BLaER1 treated with 17β-estradiol and CSF1 and Interleukin-3, amounts not matched to agents 10 nM and 100 nM (cell line): Measurements from ENCODE around the gene MYO1B.

Source experiments
- H3K27ac ChIP-seq, 11 experiments: shearing (Covaris generic); formaldehyde crosslinking; 2 replicates each; pipeline ENCODE4 v1.8.1; 2022
- H3K27me3 ChIP-seq, 11 experiments: shearing (Covaris generic); formaldehyde crosslinking; 2 replicates each; pipeline ENCODE4 v1.8.1; 2022
- H3K36me3 ChIP-seq, 11 experiments: shearing (Covaris generic); formaldehyde crosslinking; 2 replicates each; pipeline ENCODE4 v1.8.1; 2022
- H3K4me1 ChIP-seq, 10 experiments: shearing (Covaris generic); formaldehyde crosslinking; 2 replicates each; pipeline ENCODE4 v1.8.1; 2022
- H3K4me2 ChIP-seq, 11 experiments: shearing (Covaris generic); formaldehyde crosslinking; 2 replicates each; pipeline ENCODE4 v1.8.1; 2022
- H3K4me3 ChIP-seq, 10 experiments: shearing (Covaris generic); formaldehyde crosslinking; 2 replicates each; pipeline ENCODE4 v1.8.1; 2022
- H3K9ac ChIP-seq, 11 experiments: shearing (Covaris generic); formaldehyde crosslinking; 2 replicates each; pipeline ENCODE4 v1.8.1; 2022
- H3K9me3 ChIP-seq, 11 experiments: shearing (Covaris generic); formaldehyde crosslinking; replicated peaks in 1 of 11; 2 replicates each; pipeline ENCODE4 v1.8.1; 2022
- H4K20me1 ChIP-seq, 11 experiments: shearing (Covaris generic); formaldehyde crosslinking; 2 replicates each; pipeline ENCODE4 v1.8.1; 2022
- Cebpa-rat ChIP-seq, 11 experiments: shearing (Covaris generic); IDR thresholded peaks; 2 replicates each; pipeline ENCODE4 v1.8.1; 2022

Gene MYO1B

DNA sequence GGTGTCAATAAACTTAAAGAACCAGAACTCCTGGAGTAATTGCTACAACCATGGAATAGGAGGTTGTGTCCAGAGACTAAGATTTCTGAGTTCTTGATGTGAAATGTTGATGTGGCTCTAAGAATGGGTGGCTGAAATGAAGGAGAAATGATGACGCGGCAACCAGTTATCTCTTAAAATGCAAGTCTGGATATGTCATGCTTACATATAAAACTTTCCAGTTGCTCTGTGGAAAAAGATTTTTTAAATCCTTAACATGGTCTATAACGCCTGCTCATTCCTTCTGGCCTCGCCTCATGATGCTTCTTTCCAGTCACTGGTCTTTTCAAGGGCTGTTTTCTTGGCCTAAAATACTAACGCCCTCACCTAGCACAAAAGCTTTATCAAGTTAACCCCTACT, 23.5 kb upstream of the MYO1B start:
- peak overlapping the region in 2 of 11 experiments; percentile 16 to 23; a peak in 4 of 22 replicates for H3K9ac ChIP-seq
- peaks cover 0 to 15% (median 9%) of the 10 kb centered on the region in 11 experiments; a peak in 16 of 22 replicates for H3K9me3 ChIP-seq
- H3K36me3 ChIP-seq = no peaks in the 10 kb centered on the region
- H4K20me1 ChIP-seq = no peaks in the 10 kb centered on the region
- TF ChIP-seq Cebpa-rat (IDR thresholded peaks at IDR 0.05) = no peak
- no peak overlapping the region for H3K4me3 ChIP-seq
- peaks cover 20 to 50% (median 38%) of the 10 kb centered on the region in 10 experiments for H3K4me1 ChIP-seq
- H3K27ac ChIP-seq = peak overlapping the region in 8 of 11 experiments; percentile 37 to 85 (median 77); a peak in 16 of 22 replicates
- H3K27me3 ChIP-seq = no peaks in the 10 kb centered on the region
- peak overlapping the region in 9 of 11 experiments; percentile 14 to 90 (median 72); a peak in 13 of 22 replicates for H3K4me2 ChIP-seq

DNA sequence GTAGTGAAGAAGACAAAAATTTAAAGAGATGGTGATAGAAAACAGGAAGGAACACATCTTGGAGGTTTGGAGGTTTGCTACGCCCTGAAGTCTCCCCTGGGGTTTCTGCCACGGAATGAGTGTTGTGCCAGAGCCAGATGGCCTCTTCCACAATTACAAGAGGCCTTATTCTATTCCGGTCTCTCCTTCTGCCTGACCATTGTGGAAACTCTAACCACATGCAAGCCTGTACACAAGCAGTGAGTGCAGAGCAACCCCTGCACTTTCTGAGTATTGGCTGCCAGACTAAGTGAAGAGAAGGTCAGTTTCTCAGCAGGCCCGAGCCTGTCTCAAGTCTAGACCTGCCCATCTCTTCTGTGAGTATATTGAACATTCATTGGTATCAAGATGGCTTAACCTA, 22.7 kb upstream of the MYO1B start:
- H3K4me2 ChIP-seq = peak overlapping the region; percentile 59 to 90 (median 81)
- H3K27me3 ChIP-seq = no peaks in the 10 kb centered on the region
- peak in 8 of 11 experiments; percentile 26 to 80 (median 73); a peak in 13 of 22 replicates for TF ChIP-seq Cebpa-rat (IDR thresholded peaks at IDR 0.05)

DNA sequence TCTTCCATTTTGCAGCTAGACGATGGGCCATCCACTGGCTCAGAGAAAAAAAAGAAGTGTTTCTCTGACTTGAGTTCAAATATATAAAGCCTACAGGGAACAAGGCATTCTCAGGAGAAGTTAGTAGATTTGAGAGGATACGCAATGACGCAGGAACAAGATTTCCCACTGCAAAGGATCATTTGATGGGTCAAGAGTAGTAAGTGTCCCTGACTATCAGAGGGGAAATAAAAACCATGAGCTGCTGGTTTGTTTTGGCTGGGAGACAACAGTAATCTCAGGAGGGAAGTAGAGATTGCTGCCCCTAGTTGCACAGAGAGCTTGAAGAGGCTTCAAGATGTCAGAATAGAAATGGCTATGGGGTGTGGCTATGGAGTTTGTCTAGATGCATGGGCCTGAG, 22.3 kb upstream of the MYO1B start:
- H3K36me3 ChIP-seq = no peaks in the 10 kb centered on the region
- H4K20me1 ChIP-seq = no peaks in the 10 kb centered on the region
- peak overlapping the region in 9 of 11 experiments; percentile 13 to 85 (median 80); a peak in 18 of 22 replicates for H3K27ac ChIP-seq
- peaks cover 20 to 43% (median 38%) of the 10 kb centered on the region in 10 experiments for H3K4me1 ChIP-seq
- no peaks in the 10 kb centered on the region for H3K27me3 ChIP-seq
- peak overlapping the region in 8 of 11 experiments; percentile 10 to 65 (median 58); a peak in 12 of 22 replicates for H3K9ac ChIP-seq
- H3K9me3 ChIP-seq = peaks cover 0 to 15% (median 9%) of the 10 kb centered on the region in 11 experiments; a peak in 16 of 22 replicates
- H3K4me2 ChIP-seq = peak overlapping the region; percentile 59 to 90 (median 81)
- no peak for TF ChIP-seq Cebpa-rat (IDR thresholded peaks at IDR 0.05)
- peak overlapping the region in 2 of 10 experiments; percentile 10 to 11; a peak in 4 of 20 replicates for H3K4me3 ChIP-seq

More for the DNA sequence above, 22.7 kb upstream of the MYO1B start:
- Histone ChIP-seq H3K4me3 (peak overlapping the region in 1 of 10 experiments; percentile 11; a peak in 2 of 20 replicates), H3K27ac (peak overlapping the region in 9 of 11 experiments; percentile 13 to 85 (median 80); a peak in 18 of 22 replicates), H3K36me3 (no peaks in the 10 kb centered on the region), H3K9ac (peak overlapping the region in 8 of 11 experiments; percentile 10 to 65 (median 58); a peak in 12 of 22 replicates), H3K4me1 (peaks cover 20 to 47% (median 38%) of the 10 kb centered on the region in 10 experiments), H4K20me1 (no peaks in the 10 kb centered on the region), H3K9me3 (peaks cover 0 to 15% (median 9%) of the 10 kb centered on the region in 11 experiments; a peak in 16 of 22 replicates)

DNA sequence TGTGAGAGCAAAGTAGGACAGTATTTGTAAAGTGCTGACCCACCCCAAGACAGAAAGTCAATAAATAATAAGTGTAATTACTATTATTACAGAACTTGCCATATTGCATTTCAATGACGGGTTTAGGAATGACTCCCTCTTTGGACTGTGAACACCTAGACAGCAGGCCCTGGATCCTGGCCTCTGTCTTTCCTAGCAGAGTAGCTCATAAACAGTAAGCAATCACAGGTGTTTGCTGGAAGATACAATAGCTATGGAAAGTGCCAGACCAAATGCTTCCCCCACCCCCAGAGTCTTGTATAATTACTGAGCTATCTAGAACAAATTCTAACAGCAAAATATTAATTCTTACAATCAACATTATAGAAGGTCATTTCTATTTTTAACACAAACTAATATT, 20.1 kb upstream of the MYO1B start:
- Histone ChIP-seq H3K4me1 (peaks cover 20 to 54% (median 47%) of the 10 kb centered on the region in 10 experiments), H3K27ac (no peak overlapping the region), H3K36me3 (no peaks in the 10 kb centered on the region), H3K4me3 (no peak overlapping the region), H3K9ac (no peak overlapping the region), H3K9me3 (peaks cover 0 to 15% (median 9%) of the 10 kb centered on the region in 11 experiments; a peak in 16 of 22 replicates), H3K27me3 (no peaks in the 10 kb centered on the region), H4K20me1 (no peaks in the 10 kb centered on the region), H3K4me2 (no peak overlapping the region)
- no peak for TF ChIP-seq Cebpa-rat (IDR thresholded peaks at IDR 0.05)

DNA sequence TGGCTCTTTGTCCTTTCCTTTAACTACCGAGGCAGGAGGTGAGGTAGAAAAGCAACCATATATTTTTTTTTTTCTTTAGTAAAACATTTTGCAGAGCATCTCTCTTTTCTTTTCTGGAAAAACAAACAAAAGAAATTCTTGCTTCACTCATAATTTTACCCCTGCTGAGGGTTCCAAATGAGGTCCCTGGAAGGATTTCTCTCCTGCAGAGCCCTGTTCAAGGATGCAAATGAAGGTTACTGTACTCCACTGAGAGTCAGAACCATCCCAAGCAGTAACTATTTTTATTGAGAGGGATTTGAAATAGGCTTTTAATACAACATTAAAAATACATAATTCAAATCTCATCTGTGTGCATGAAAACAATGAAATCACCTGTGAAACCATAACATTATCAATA, 19.5 kb upstream of the MYO1B start:
- H3K9ac ChIP-seq = no peak overlapping the region
- H3K4me2 ChIP-seq = no peak overlapping the region
- no peak overlapping the region for H3K4me3 ChIP-seq
- no peak overlapping the region for H3K27ac ChIP-seq
- H4K20me1 ChIP-seq = no peaks in the 10 kb centered on the region
- no peaks in the 10 kb centered on the region for H3K36me3 ChIP-seq
- peaks cover 17 to 49% (median 42%) of the 10 kb centered on the region in 10 experiments for H3K4me1 ChIP-seq
- no peaks in the 10 kb centered on the region for H3K27me3 ChIP-seq
- H3K9me3 ChIP-seq = peaks cover 0 to 10% (median 8%) of the 10 kb centered on the region in 11 experiments; a peak in 16 of 22 replicates
- no peak for TF ChIP-seq Cebpa-rat (IDR thresholded peaks at IDR 0.05)

- Histone ChIP-seq H3K4me3 (no peak overlapping the region), H3K4me1 (peaks cover 14 to 43% (median 37%) of the 10 kb centered on the region in 10 experiments), H3K27me3 (no peaks in the 10 kb centered on the region), H3K9ac (no peak overlapping the region), H3K9me3 (peaks cover 0 to 6% (median 4%) of the 10 kb centered on the region in 11 experiments; a peak in 15 of 22 replicates), H3K36me3 (no peaks in the 10 kb centered on the region), H3K4me2 (no peak overlapping the region), H3K27ac (no peak overlapping the region), H4K20me1 (no peaks in the 10 kb centered on the region)
- TF ChIP-seq Cebpa-rat (IDR thresholded peaks at IDR 0.05) = no peak
Measured at GRCh38 chr2:191226196-191226595, 19.0 kb upstream of the MYO1B start.

GRCh38 chr2:191228333-191228732, 16.9 kb upstream of the MYO1B start:
- peak overlapping the region in 9 of 11 experiments; percentile 8 to 55 (median 44); a peak in 16 of 22 replicates for H3K4me2 ChIP-seq
- no peak overlapping the region for H3K4me3 ChIP-seq
- no peaks in the 10 kb centered on the region for H3K9me3 ChIP-seq
- no peak for TF ChIP-seq Cebpa-rat (IDR thresholded peaks at IDR 0.05)
- H4K20me1 ChIP-seq = no peaks in the 10 kb centered on the region
- no peaks in the 10 kb centered on the region for H3K36me3 ChIP-seq
- H3K4me1 ChIP-seq = peaks cover 4 to 23% (median 17%) of the 10 kb centered on the region in 10 experiments
- no peak overlapping the region for H3K9ac ChIP-seq
- H3K27ac ChIP-seq = peak overlapping the region in 2 of 11 experiments; percentile 1 to 15; a peak in 2 of 22 replicates
- no peaks in the 10 kb centered on the region for H3K27me3 ChIP-seq

- no peak overlapping the region for H3K4me3 ChIP-seq
- peak overlapping the region in 9 of 11 experiments; percentile 8 to 55 (median 44); a peak in 16 of 22 replicates for H3K4me2 ChIP-seq
- H3K4me1 ChIP-seq = peaks cover 0 to 23% (median 17%) of the 10 kb centered on the region in 10 experiments; a peak in 15 of 20 replicates
- no peaks in the 10 kb centered on the region for H3K36me3 ChIP-seq
- no peak for TF ChIP-seq Cebpa-rat (IDR thresholded peaks at IDR 0.05)
- no peaks in the 10 kb centered on the region for H4K20me1 ChIP-seq
- H3K27me3 ChIP-seq = no peaks in the 10 kb centered on the region
- H3K9ac ChIP-seq = no peak overlapping the region
- no peaks in the 10 kb centered on the region for H3K9me3 ChIP-seq
- peak overlapping the region in 2 of 11 experiments; percentile 1 to 15; a peak in 2 of 22 replicates for H3K27ac ChIP-seq
Measured at GRCh38 chr2:191228861-191229260, 16.3 kb upstream of the MYO1B start.

- H3K4me1 ChIP-seq = peaks cover 0 to 30% (median 22%) of the 10 kb centered on the region in 10 experiments; a peak in 15 of 20 replicates
- no peak overlapping the region for H3K4me3 ChIP-seq
- H3K27me3 ChIP-seq = no peaks in the 10 kb centered on the region
- H3K9me3 ChIP-seq = no peaks in the 10 kb centered on the region
- H3K36me3 ChIP-seq = no peaks in the 10 kb centered on the region
- H4K20me1 ChIP-seq = no peaks in the 10 kb centered on the region
- TF ChIP-seq Cebpa-rat (IDR thresholded peaks at IDR 0.05) = no peak
- H3K27ac ChIP-seq = no peak overlapping the region
- H3K9ac ChIP-seq = no peak overlapping the region
- H3K4me2 ChIP-seq = no peak overlapping the region
Measured at GRCh38 chr2:191230174-191230573, 15.0 kb upstream of the MYO1B start.
